A673 (cell line): ENCODE results near the gene CDKAL1. TPM values are rescaled to one million over a fixed set of nuclear protein-coding genes. Genes with fewer than 3 reads are reported as not detected.

Experiments used
- BruUV-seq: library from RNA; stranded (reverse); fragments of 400-500 nt; replicated peaks from 2 replicates; lab custom pipeline; 2021; lab: Mats Ljungman, UMichigan
- CTCF ChIA-PET: fragments of 300-600 bp; sonication (Branson Sonifier 250); formaldehyde crosslinking; loops from one replicate; lab custom pipeline; 2022; ENCODE audit warnings: antibody characterized with exemption; lab: Charles Lee
- POLR2A ChIA-PET: fragments of 300-600 bp; sonication (Branson Sonifier 250); formaldehyde crosslinking; loops from one replicate; lab custom pipeline; 2022; ENCODE audit warnings: antibody characterized with exemption; ENCODE audit not compliant: low non-redundant PET; lab: Charles Lee
- DNase-seq: peaks from one replicate; pipeline ENCODE4 v3.0.0-alpha.2; 2015; ENCODE audit warnings: low spot score
- H3K27ac ChIP-seq: fragments of 200-600 bp; sonication (generic); 2 replicates; pipeline ENCODE4 v1.5.1; 2016; ENCODE audit warnings: mixed run types, low read depth, mild to moderate bottlenecking, mixed read lengths, antibody characterized with exemption, low read length; ENCODE audit not compliant: poor library complexity, severe bottlenecking
- H3K27me3 ChIP-seq: fragments of 200-600 bp; sonication (generic); replicated peaks from 2 replicates; pipeline ENCODE4 v1.6.1; 2017; ENCODE audit warnings: mixed run types, low read depth, mild to moderate bottlenecking, mixed read lengths, antibody characterized with exemption, low read length; ENCODE audit not compliant: insufficient read depth, poor library complexity
- H3K36me3 ChIP-seq: fragments of 200-600 bp; sonication (generic); 2 replicates; pipeline ENCODE4 v1.6.1; 2016; ENCODE audit warnings: mixed run types, mild to moderate bottlenecking, mixed read lengths, antibody characterized with exemption, low read length; ENCODE audit not compliant: insufficient read depth, poor library complexity, severe bottlenecking
- H3K4me1 ChIP-seq: fragments of 200-600 bp; sonication (generic); 2 replicates; pipeline ENCODE4 v1.6.1; 2017; ENCODE audit warnings: mixed run types, mild to moderate bottlenecking, mixed read lengths, antibody characterized with exemption, low read length; ENCODE audit not compliant: insufficient read depth, poor library complexity, severe bottlenecking
- H3K4me3 ChIP-seq: fragments of 200-600 bp; sonication (generic); 2 replicates; pipeline ENCODE4 v1.5.1; 2016; ENCODE audit warnings: low read depth, mixed run types, mild to moderate bottlenecking, mixed read lengths, low read length; ENCODE audit not compliant: poor library complexity, severe bottlenecking
- H3K9me3 ChIP-seq: fragments of 200-600 bp; sonication (generic); 2 replicates; pipeline ENCODE4 v1.6.1; 2016; ENCODE audit warnings: mixed run types, low read depth, mild to moderate bottlenecking, mixed read lengths, antibody characterized with exemption, low read length; ENCODE audit not compliant: poor library complexity, severe bottlenecking
- CTCF ChIP-seq: fragments of 300-800, 200-600 bp; sonication (generic); conservative IDR thresholded peaks from 2 replicates; pipeline ENCODE4 v1.5.1; 2017; ENCODE audit warnings: low read depth, mild to moderate bottlenecking, antibody characterized with exemption, low read length, moderate library complexity, mixed read lengths
- EZH2 ChIP-seq: fragments of 200-600 bp; sonication (generic); IDR thresholded peaks from 2 replicates; pipeline ENCODE4 v1.6.1; 2017; ENCODE audit warnings: borderline replicate concordance, low read depth, mild to moderate bottlenecking, mixed read lengths, antibody characterized with exemption, low read length; ENCODE audit not compliant: poor library complexity, severe bottlenecking
- intact Hi-C: fragments of 100-400 bp; cut with micrococcal nuclease; formaldehyde crosslinking; loops from one replicate; pipeline ENCODE4 v1.10.0; 2022; ENCODE audit not compliant: unreplicated experiment
- total RNA-seq: library from RNA; stranded (reverse); gene quantifications from 2 replicates; pipeline ENCODE4 v1.2.3, GENCODE V29; 2021

CDKAL1 gene
- total RNA-seq, 1 experiment from 2014 or later = 35.5 TPM

GRCh38 chr6:20965276-20965675, 431.0 kb downstream of the CDKAL1 start:
- BruUV-seq = no TSS peak
- CTCF ChIA-PET = no interaction called here
- no peak overlapping the region for H3K4me3 ChIP-seq

GRCh38 chr6:20965915-20966314, 431.7 kb downstream of the CDKAL1 start:
- no peak overlapping the region for H3K4me3 ChIP-seq
- BruUV-seq = no TSS peak
- CTCF ChIA-PET = no interaction called here
- H3K4me1 ChIP-seq = peaks cover 12% of the 10 kb centered on the region
- H3K27ac ChIP-seq = no peak overlapping the region
- DNase-seq = no peak
- intact Hi-C loops = no loop called here
- POLR2A ChIA-PET = no interaction called here
- TF ChIP-seq CTCF (no peak), EZH2 (no peak)
- peaks cover 4% of the 10 kb centered on the region for H3K9me3 ChIP-seq
- no peaks in the 10 kb centered on the region for H3K36me3 ChIP-seq
- H3K27me3 ChIP-seq = no peaks in the 10 kb centered on the region

More at GRCh38 chr6:20965276-20965675, 431.0 kb downstream of the CDKAL1 start:
- Histone ChIP-seq H3K27me3 (no peaks in the 10 kb centered on the region), H3K27ac (no peak overlapping the region), H3K4me1 (peaks cover 12% of the 10 kb centered on the region), H3K36me3 (no peaks in the 10 kb centered on the region), H3K9me3 (peaks cover 4% of the 10 kb centered on the region)
- POLR2A ChIA-PET = no interaction called here
- TF ChIP-seq CTCF (no peak), EZH2 (no peak)
- no peak for DNase-seq
- intact Hi-C loops = no loop called here

- no TSS peak for BruUV-seq
- ChIA-PET POLR2A (interaction anchor here (0.6 kb wide), 1 partner anchor 534 kb away, joined by 6 read pairs; no protein-coding TSS in a partner anchor), CTCF (no interaction called here)
- Histone ChIP-seq H3K4me1 (no peaks in the 10 kb centered on the region), H3K27ac (no peak overlapping the region), H3K9me3 (peaks cover 4% of the 10 kb centered on the region), H3K4me3 (no peak overlapping the region), H3K36me3 (no peaks in the 10 kb centered on the region), H3K27me3 (no peaks in the 10 kb centered on the region)
- intact Hi-C loops = no loop called here
- no peak for DNase-seq
- TF ChIP-seq EZH2 = no peak
- no peak for TF ChIP-seq CTCF
Observed at GRCh38 chr6:20969551-20969950, 435.3 kb downstream of the CDKAL1 start.
